Measurements from ENCODE around the gene TMEM209. TPM values are rescaled to one million over a fixed set of nuclear protein-coding genes. Genes with fewer than 3 reads are reported as not detected.

Gene TMEM209
- total and polyA plus RNA-seq, 2 experiments from 2014 or later: 11.7 to 18.3 TPM

DNA sequence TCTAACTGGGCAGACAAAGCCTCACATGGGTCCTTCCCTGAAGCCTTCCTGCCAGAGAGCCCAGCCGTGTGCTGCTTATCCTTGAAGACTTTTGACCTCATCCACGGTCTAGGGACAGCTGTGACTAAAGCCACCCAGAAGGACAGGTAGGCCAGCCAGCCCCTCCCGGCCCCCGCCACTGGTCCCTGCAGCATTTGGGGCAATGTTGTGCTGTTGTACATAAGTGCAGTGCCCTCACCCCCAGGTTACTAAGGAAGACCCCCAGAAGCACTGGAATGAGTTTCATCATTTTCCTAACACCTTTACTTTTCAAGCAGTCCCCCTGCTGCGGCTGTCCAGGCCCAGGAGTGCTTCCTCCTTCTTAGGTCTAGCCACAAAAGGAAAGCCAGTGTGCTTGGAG is 43.0 kb downstream of the TMEM209 start:
- Histone ChIP-seq H3K9me2 (ENCODE audit: insufficient read depth) (no peaks in the 10 kb centered on the region), H4K20me1 (ENCODE audit: insufficient read depth) (no peaks in the 10 kb centered on the region), H3K27me3 (replicated peaks; ENCODE audit: insufficient read depth) (no peaks in the 10 kb centered on the region), H3K27ac (no peak overlapping the region), H3F3A (ENCODE audit: insufficient read depth) (no peaks in the 10 kb centered on the region), H3K9me3 (ENCODE audit: low read depth) (no peaks in the 10 kb centered on the region), H3K36me3 (ENCODE audit: low read depth) (peaks cover 27% of the 10 kb centered on the region), H3K4me1 (ENCODE audit: insufficient read depth) (no peaks in the 10 kb centered on the region), H3K4me3 (no peak overlapping the region), H2AFZ (no peak overlapping the region), H3K4me2 (ENCODE audit: unreplicated experiment) (no peak overlapping the region), H3K79me2 (ENCODE audit: insufficient read depth) (no peaks in the 10 kb centered on the region), H3K9ac (no peak overlapping the region)
- in situ Hi-C loops (cut with MboI): no loop called here
- TF ChIP-seq EZH2phosphoT487 (IDR thresholded peaks at IDR 0.05; ENCODE audit: insufficient read depth, low read depth) (no peak), EZH2 (IDR thresholded peaks at IDR 0.05; ENCODE audit: insufficient read depth, poor library complexity, severe bottlenecking) (no peak)
- no peak for DNase-seq
- WGBS, 2 experiments (ENCODE audit: low coverage in 1 of 2, low lambda C conversion rate in 2 of 2, missing lambda C conversion rate in 2 of 2): 96 to 100% methylated on average over 5 of the region's 5 CpGs

DNA sequence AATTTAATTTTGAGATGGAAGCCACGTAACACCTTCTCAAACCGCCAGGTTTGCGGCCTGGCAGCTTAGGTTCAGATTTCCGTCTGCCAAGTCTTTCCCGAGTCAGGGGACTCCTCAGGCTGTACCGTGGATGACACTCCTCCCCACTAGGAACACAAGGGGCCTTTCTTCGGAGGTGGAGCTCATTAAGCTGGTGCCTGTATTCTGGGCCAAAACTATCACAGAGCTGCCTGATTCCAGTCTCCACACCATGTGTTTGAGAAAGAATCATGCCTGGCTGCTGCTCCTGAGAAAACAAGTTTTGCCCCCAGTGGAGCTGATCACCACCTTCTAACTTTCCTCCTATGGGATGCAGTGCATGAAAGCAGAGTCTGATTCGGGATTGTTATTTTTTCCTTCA is 44.8 kb downstream of the TMEM209 start:
- H4K20me1 ChIP-seq (ENCODE audit: insufficient read depth): no peaks in the 10 kb centered on the region
- H3K27ac ChIP-seq: no peak overlapping the region
- H3K4me2 ChIP-seq (ENCODE audit: unreplicated experiment): no peak overlapping the region
- H3K9me2 ChIP-seq (ENCODE audit: insufficient read depth): no peaks in the 10 kb centered on the region
- H3K79me2 ChIP-seq (ENCODE audit: insufficient read depth): no peaks in the 10 kb centered on the region
- in situ Hi-C loops (cut with MboI): no loop called here
- H3K9ac ChIP-seq: no peak overlapping the region
- no peak overlapping the region for H2AFZ ChIP-seq
- DNase-seq: no peak
- 98% methylated on average over 8 of the region's 8 CpGs for WGBS, 2 experiments (ENCODE audit: low coverage in 1 of 2, low lambda C conversion rate in 2 of 2, missing lambda C conversion rate in 2 of 2)
- H3K4me1 ChIP-seq (ENCODE audit: insufficient read depth): no peaks in the 10 kb centered on the region
- TF ChIP-seq EZH2phosphoT487 (IDR thresholded peaks at IDR 0.05; ENCODE audit: insufficient read depth, low read depth) (no peak), EZH2 (IDR thresholded peaks at IDR 0.05; ENCODE audit: insufficient read depth, poor library complexity, severe bottlenecking) (no peak)
- no peaks in the 10 kb centered on the region for H3K9me3 ChIP-seq (ENCODE audit: low read depth)
- peaks cover 16% of the 10 kb centered on the region for H3K36me3 ChIP-seq (ENCODE audit: low read depth)
- no peaks in the 10 kb centered on the region for H3K27me3 ChIP-seq (replicated peaks; ENCODE audit: insufficient read depth)
- H3F3A ChIP-seq (ENCODE audit: insufficient read depth): no peaks in the 10 kb centered on the region
- no peak overlapping the region for H3K4me3 ChIP-seq

DNA sequence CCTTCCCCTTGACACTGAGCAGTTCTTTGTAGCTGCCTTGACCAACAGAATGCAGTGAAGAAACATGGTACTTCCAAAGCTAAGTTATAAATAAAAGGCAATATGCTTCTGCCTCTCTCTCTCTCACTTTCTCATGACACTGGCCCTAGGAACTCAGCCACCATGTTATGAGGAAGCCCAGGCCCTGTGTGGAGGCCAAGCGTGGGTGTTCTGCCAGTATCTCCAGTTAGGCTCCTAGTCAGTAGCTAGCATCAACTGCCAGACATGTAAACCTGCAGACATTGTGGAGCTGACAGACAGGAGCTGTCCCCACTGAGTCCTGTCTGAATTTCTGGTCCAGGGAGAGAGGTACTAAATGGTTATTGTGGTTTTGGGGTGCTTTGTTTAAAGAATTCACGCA is 45.2 kb downstream of the TMEM209 start:
- Histone ChIP-seq H3K4me3 (no peak overlapping the region), H3K4me1 (ENCODE audit: insufficient read depth) (no peaks in the 10 kb centered on the region), H3K79me2 (ENCODE audit: insufficient read depth) (no peaks in the 10 kb centered on the region), H3F3A (ENCODE audit: insufficient read depth) (no peaks in the 10 kb centered on the region), H3K9me3 (ENCODE audit: low read depth) (no peaks in the 10 kb centered on the region), H2AFZ (no peak overlapping the region), H3K9ac (no peak overlapping the region), H3K36me3 (ENCODE audit: low read depth) (peaks cover 12% of the 10 kb centered on the region), H3K4me2 (ENCODE audit: unreplicated experiment) (no peak overlapping the region), H3K9me2 (ENCODE audit: insufficient read depth) (no peaks in the 10 kb centered on the region), H3K27me3 (replicated peaks; ENCODE audit: insufficient read depth) (no peaks in the 10 kb centered on the region), H3K27ac (no peak overlapping the region), H4K20me1 (ENCODE audit: insufficient read depth) (no peaks in the 10 kb centered on the region)
- DNase-seq: no peak
- WGBS, 2 experiments (ENCODE audit: low coverage in 1 of 2, low lambda C conversion rate in 2 of 2, missing lambda C conversion rate in 2 of 2): 92 to 95% methylated on average over 2 of the region's 2 CpGs
- no peak for TF ChIP-seq EZH2phosphoT487 (IDR thresholded peaks at IDR 0.05; ENCODE audit: insufficient read depth, low read depth)
- TF ChIP-seq EZH2 (IDR thresholded peaks at IDR 0.05; ENCODE audit: insufficient read depth, poor library complexity, severe bottlenecking): no peak
- in situ Hi-C loops (cut with MboI): no loop called here

DNA sequence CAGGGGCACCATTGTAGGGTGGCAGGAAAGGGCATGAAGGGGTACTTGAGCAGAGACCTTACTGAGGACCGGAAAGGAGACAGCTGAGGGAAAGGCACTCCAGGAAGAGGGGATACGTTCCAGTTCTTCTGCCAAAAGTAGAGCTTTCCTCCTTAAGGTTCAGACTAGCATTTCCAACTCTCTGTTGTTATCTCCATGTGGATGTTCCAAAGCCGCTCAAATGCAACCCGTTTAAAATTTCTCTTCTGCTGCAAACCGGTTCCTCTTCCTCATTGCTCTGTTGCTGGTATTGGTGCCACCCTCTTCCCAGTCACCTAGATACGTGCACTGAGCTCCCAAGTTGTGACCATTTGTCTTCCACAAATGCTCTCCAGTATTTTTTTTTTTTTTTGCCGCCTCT is 47.5 kb downstream of the TMEM209 start:
- TF ChIP-seq EZH2phosphoT487 (IDR thresholded peaks at IDR 0.05; ENCODE audit: insufficient read depth, low read depth) (no peak), EZH2 (IDR thresholded peaks at IDR 0.05; ENCODE audit: insufficient read depth, poor library complexity, severe bottlenecking) (no peak)
- no peaks in the 10 kb centered on the region for H3K79me2 ChIP-seq (ENCODE audit: insufficient read depth)
- H3K9me2 ChIP-seq (ENCODE audit: insufficient read depth): no peaks in the 10 kb centered on the region
- no peak overlapping the region for H3K4me3 ChIP-seq
- no peak overlapping the region for H3K9ac ChIP-seq
- H2AFZ ChIP-seq: no peak overlapping the region
- no peak overlapping the region for H3K4me2 ChIP-seq (ENCODE audit: unreplicated experiment)
- H3F3A ChIP-seq (ENCODE audit: insufficient read depth): no peaks in the 10 kb centered on the region
- in situ Hi-C loops (cut with MboI): no loop called here
- peaks cover 5% of the 10 kb centered on the region; the same call in 1 of the 2 replicates for H3K36me3 ChIP-seq (ENCODE audit: low read depth)
- no peaks in the 10 kb centered on the region for H3K4me1 ChIP-seq (ENCODE audit: insufficient read depth)
- H3K9me3 ChIP-seq (ENCODE audit: low read depth): no peaks in the 10 kb centered on the region
- 96 to 97% methylated on average over 7 of the region's 7 CpGs for WGBS, 2 experiments (ENCODE audit: low coverage in 1 of 2, low lambda C conversion rate in 2 of 2, missing lambda C conversion rate in 2 of 2)
- H3K27me3 ChIP-seq (replicated peaks; ENCODE audit: insufficient read depth): no peaks in the 10 kb centered on the region
- H4K20me1 ChIP-seq (ENCODE audit: insufficient read depth): no peaks in the 10 kb centered on the region
- H3K27ac ChIP-seq: no peak overlapping the region
- DNase-seq: no peak

DNA sequence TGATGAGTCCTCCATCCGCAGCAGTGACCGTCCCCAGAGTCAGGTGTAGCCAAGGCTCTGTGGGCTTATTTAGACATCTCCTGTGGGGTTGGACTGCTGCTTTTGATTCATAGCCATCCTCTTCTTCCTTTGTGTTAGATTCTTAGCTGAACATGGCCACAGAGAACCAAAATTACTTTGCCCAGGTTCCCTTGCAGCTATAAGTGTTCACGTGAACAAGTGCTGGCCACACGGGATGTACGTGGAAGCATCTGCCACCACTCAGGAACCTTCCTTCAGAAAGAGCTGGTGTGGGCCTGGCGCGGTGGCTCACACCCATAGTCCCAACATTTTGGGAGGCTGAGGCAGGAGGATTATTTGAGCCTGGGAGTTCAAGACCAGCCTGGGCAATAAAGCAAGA is 49.1 kb downstream of the TMEM209 start:
- Histone ChIP-seq H3K4me3 (no peak overlapping the region), H3K9ac (no peak overlapping the region), H3K4me1 (ENCODE audit: insufficient read depth) (no peaks in the 10 kb centered on the region), H3K36me3 (ENCODE audit: low read depth) (peaks cover 5% of the 10 kb centered on the region; the same call in 1 of the 2 replicates), H3K79me2 (ENCODE audit: insufficient read depth) (no peaks in the 10 kb centered on the region), H4K20me1 (ENCODE audit: insufficient read depth) (no peaks in the 10 kb centered on the region), H3F3A (ENCODE audit: insufficient read depth) (no peaks in the 10 kb centered on the region), H3K9me2 (ENCODE audit: insufficient read depth) (no peaks in the 10 kb centered on the region), H2AFZ (no peak overlapping the region), H3K27me3 (replicated peaks; ENCODE audit: insufficient read depth) (no peaks in the 10 kb centered on the region), H3K4me2 (ENCODE audit: unreplicated experiment) (no peak overlapping the region), H3K27ac (no peak overlapping the region), H3K9me3 (ENCODE audit: low read depth) (no peaks in the 10 kb centered on the region)
- WGBS, 2 experiments (ENCODE audit: low coverage in 1 of 2, low lambda C conversion rate in 2 of 2, missing lambda C conversion rate in 2 of 2): 95 to 97% methylated on average over 7 of the region's 7 CpGs
- TF ChIP-seq EZH2phosphoT487 (IDR thresholded peaks at IDR 0.05; ENCODE audit: insufficient read depth, low read depth) (no peak), EZH2 (IDR thresholded peaks at IDR 0.05; ENCODE audit: insufficient read depth, poor library complexity, severe bottlenecking) (no peak)
- DNase-seq: no peak
- in situ Hi-C loops (cut with MboI): no loop called here
